Gastroesophageal sphincter (tissue), 4 donors: Measurements from ENCODE around the gene KCTD17. TPM values are rescaled to one million over a fixed set of nuclear protein-coding genes. Genes with fewer than 3 reads are reported as not detected.

Experiments
- ATAC-seq: fragments of 150-250 bp; one replicate; pipeline ENCODE4 v1.9.1; 2016; ENCODE audit warnings: mild to moderate bottlenecking, moderate library complexity
- H3K27ac ChIP-seq, 4 donors: fragments of 200-600 bp; sonication (generic) in 3 of 4; 1 replicate in 3 of 4; 2 replicates in 1 of 4; pipeline ENCODE4 v1.5.1; 2016 to 2019
- H3K27me3 ChIP-seq: fragments of 200-600 bp; sonication (generic); one replicate; pipeline ENCODE4 v1.5.1; 2019
- H3K36me3 ChIP-seq, 2 donors: fragments of 200-600 bp; sonication (generic); one replicate each; pipeline ENCODE4 v1.5.1; 2019; ENCODE audit warnings: control low read depth in 1 of 2
- H3K4me1 ChIP-seq, 3 donors: fragments of 200-600 bp; sonication (generic); 1 replicate in 2 of 3; 2 replicates in 1 of 3; pipeline ENCODE4 v1.5.1; 2016 to 2019; ENCODE audit warnings: control low read depth in 2 of 3
- H3K4me3 ChIP-seq, 2 donors: fragments of 200-600 bp; sonication (generic); one replicate each; pipeline ENCODE4 v1.5.1; 2019; ENCODE audit warnings: mild to moderate bottlenecking in 1 of 2, moderate library complexity in 1 of 2
- H3K9me3 ChIP-seq, 3 donors: fragments of 200-600 bp; sonication (generic); one replicate each; pipeline ENCODE4 v1.5.1; 2017 to 2019; ENCODE audit warnings: control low read depth in 2 of 3
- CTCF ChIP-seq, 4 experiments: fragments of 200-600 bp in 2 of 4; fragments of 450-650 bp in 2 of 4; sonication (generic) in 1 of 4; IDR thresholded peaks; one replicate each; pipeline ENCODE4 v1.5.1; 2017 to 2019; ENCODE audit warnings: antibody characterized with exemption in 4 of 4, mild to moderate bottlenecking in 2 of 4, moderate library complexity in 2 of 4
- EP300 ChIP-seq: sonication (generic); formaldehyde crosslinking; IDR thresholded peaks from one replicate; pipeline ENCODE4 v1.6.1; 2017; ENCODE audit warnings: antibody characterized with exemption, mild to moderate bottlenecking
- POLR2A ChIP-seq, 2 donors: fragments of 450-650 bp; IDR thresholded peaks; one replicate each; pipeline ENCODE4 v1.6.1; 2017; ENCODE audit warnings: antibody characterized with exemption in 2 of 2, mild to moderate bottlenecking in 2 of 2, moderate library complexity in 1 of 2
- POLR2AphosphoS5 ChIP-seq: sonication (generic); formaldehyde crosslinking; IDR thresholded peaks from one replicate; pipeline ENCODE4 v1.6.1; 2017; ENCODE audit warnings: antibody characterized with exemption
- WGBS, 2 donors: methylation state at CpG; one replicate each; pipeline ENCODE4 v1.1.5; 2018; ENCODE audit warnings: low coverage in 1 of 2; 5-methylcytosine and 5-hydroxymethylcytosine counted together
- total RNA-seq, 4 donors: library from RNA; depleted of rRNA; stranded (reverse); fragments of >200 nt; gene quantifications; one replicate each; pipeline ENCODE4 v1.1.0, GENCODE V29; 2016

KCTD17 gene
- total RNA-seq: 10 to 100 TPM; 23.3 to 33.2 (median 29.3) TPM

GRCh38 chr22:37051391-37052385, at the start of gene KCTD17:
KCTD17 (plus strand) TSS chr22:37051742; CDS start chr22:37051761, 19 bp downstream.
- peak; percentile 56 to 60 for TF ChIP-seq POLR2A (IDR thresholded peaks at IDR 0.05)
- peak in 1 of 4 experiments; percentile 27 for TF ChIP-seq CTCF (IDR thresholded peaks at IDR 0.05)
- TF ChIP-seq POLR2AphosphoS5: no peak
- no peak for TF ChIP-seq EP300
- Histone ChIP-seq H3K9me3 (no peaks in the 10 kb centered on the region), H3K27me3 (no peaks in the 10 kb centered on the region), H3K4me1 (peaks cover 0 to 33% (median 9%) of the 10 kb centered on the region in 3 donors), H3K27ac (peak within 1 kb of the TSS in 3 of 4 donors; percentile 11 to 65 (median 27)), H3K36me3 (peaks cover 0 to 26% of the 10 kb centered on the region in 2 donors), H3K4me3 (peak within 1 kb of the TSS; percentile 65 to 88)
- ATAC-seq: peak; percentile 94
- 5% methylated on average over 6 of the region's 89 CpGs; no CpG with 5 or more reads in 1 of the 2 donors for WGBS, 2 donors

- 70% methylated on average over 4 of the region's 12 CpGs; no CpG with 5 or more reads in 1 of the 2 donors for WGBS, 2 donors
- H3K9me3 ChIP-seq: no peaks in the 10 kb centered on the region
- ATAC-seq: no peak
- H3K36me3 ChIP-seq: no peaks in the 10 kb centered on the region
- TF ChIP-seq POLR2A (IDR thresholded peaks at IDR 0.05): no peak
- TF ChIP-seq CTCF (IDR thresholded peaks at IDR 0.05): no peak
- no peak for TF ChIP-seq POLR2AphosphoS5
- no peak for TF ChIP-seq EP300
- H3K27ac ChIP-seq: no peak overlapping the region
- no peaks in the 10 kb centered on the region for H3K4me1 ChIP-seq
- H3K4me3 ChIP-seq: no peak overlapping the region
- peaks cover 52% of the 10 kb centered on the region for H3K27me3 ChIP-seq
Measured at GRCh38 chr22:37001826-37002225, 49.7 kb upstream of the KCTD17 start.

GRCh38 chr22:37002633-37003032, 48.9 kb upstream of the KCTD17 start:
- 68 to 100% methylated on average over 1 to 5 of the region's 7 CpGs for WGBS, 2 donors
- Histone ChIP-seq H3K27ac (no peak overlapping the region), H3K36me3 (no peaks in the 10 kb centered on the region), H3K9me3 (no peaks in the 10 kb centered on the region), H3K4me1 (no peaks in the 10 kb centered on the region), H3K27me3 (peaks cover 50% of the 10 kb centered on the region), H3K4me3 (no peak overlapping the region)
- ATAC-seq: no peak
- TF ChIP-seq POLR2AphosphoS5 (no peak), POLR2A (IDR thresholded peaks at IDR 0.05) (no peak), EP300 (no peak), CTCF (IDR thresholded peaks at IDR 0.05) (no peak)

- peaks cover 18% of the 10 kb centered on the region for H3K27me3 ChIP-seq
- no peak overlapping the region for H3K27ac ChIP-seq
- 10 to 24% methylated on average over 2 of the region's 2 CpGs for WGBS, 2 donors
- no peak for ATAC-seq
- no peaks in the 10 kb centered on the region for H3K9me3 ChIP-seq
- peaks cover 0 to 12% (median 9%) of the 10 kb centered on the region in 3 donors for H3K4me1 ChIP-seq
- TF ChIP-seq POLR2AphosphoS5 (no peak), POLR2A (IDR thresholded peaks at IDR 0.05) (no peak), EP300 (no peak), CTCF (IDR thresholded peaks at IDR 0.05) (no peak)
- H3K4me3 ChIP-seq: no peak overlapping the region
- H3K36me3 ChIP-seq: peaks cover 0 to 8% of the 10 kb centered on the region in 2 donors
Measured at GRCh38 chr22:37007651-37008050, 43.9 kb upstream of the KCTD17 start.
